ENCODE data around the gene RPP30.
A peak's percentile ranks its signal among the peaks of the same experiment; 100 is the strongest.
"Not testable (repeated sequence)": the region's sequence is repeated elsewhere in the genome, so short reads cannot be mapped to it uniquely, and the experiment has no call there.

The RPP30 gene

GRCh38 chr10:90871279-90871765 is 452 bp upstream of the RPP30 start:
- DNase-seq (ENCODE audit: low read depth in 2 of 2, low spot score in 1 of 2), result no peak

DNA sequence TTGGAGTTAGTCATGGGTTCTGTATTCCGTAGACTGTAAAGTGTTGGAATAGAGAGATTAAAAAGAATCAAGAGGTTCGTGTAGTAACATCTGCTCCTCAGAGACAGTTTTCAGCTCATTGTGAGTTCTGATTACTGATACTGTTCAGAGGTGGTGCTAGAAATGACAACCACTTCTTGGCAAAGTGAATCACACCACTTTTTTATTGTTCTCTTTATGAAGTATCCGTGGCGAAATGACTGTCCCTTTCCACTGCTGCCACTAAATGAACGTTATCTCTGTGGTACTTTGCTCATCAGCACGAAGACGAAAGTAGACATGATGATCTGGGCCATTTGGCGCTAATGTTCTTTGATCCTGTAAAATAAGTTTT is 860 bp downstream of the RPP30 start:
- DNase-seq (ENCODE audit: low read depth in 2 of 2, low spot score in 1 of 2), result no peak

DNA sequence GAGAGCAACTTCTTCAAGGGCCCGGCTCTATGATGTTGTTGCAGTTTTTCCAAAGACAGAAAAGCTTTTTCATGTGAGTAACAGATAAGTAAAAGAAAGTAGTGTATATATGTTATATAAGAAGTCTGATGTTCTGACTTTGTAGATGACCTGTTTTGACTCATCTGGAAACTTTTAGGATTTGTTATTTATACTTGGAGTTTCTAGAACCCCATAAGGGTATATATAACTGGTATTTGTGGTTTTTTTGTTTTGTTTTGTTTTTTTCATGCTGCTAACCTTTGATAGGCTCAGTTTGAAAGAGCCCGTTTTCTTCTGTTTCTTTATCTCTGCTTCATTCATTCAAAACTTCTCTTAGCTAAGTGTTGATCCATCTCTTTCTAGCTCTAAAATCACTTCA is 7.3 kb downstream of the RPP30 start:
- no peak for DNase-seq (ENCODE audit: low read depth in 2 of 2, low spot score in 1 of 2)

- not testable (repeated sequence) for DNase-seq (ENCODE audit: low read depth in 2 of 2, low spot score in 1 of 2)
These were observed 8.4 kb downstream of the RPP30 start for GRCh38 chr10:90880059-90880719.

GRCh38 chr10:90884431-90884830 is 12.7 kb downstream of the RPP30 start:
- DNase-seq (ENCODE audit: low read depth in 2 of 2, low spot score in 1 of 2), result no peak

- DNase-seq (ENCODE audit: low read depth in 2 of 2, low spot score in 1 of 2), result no peak
These were observed 13.4 kb downstream of the RPP30 start for GRCh38 chr10:90885176-90885575.

DNA sequence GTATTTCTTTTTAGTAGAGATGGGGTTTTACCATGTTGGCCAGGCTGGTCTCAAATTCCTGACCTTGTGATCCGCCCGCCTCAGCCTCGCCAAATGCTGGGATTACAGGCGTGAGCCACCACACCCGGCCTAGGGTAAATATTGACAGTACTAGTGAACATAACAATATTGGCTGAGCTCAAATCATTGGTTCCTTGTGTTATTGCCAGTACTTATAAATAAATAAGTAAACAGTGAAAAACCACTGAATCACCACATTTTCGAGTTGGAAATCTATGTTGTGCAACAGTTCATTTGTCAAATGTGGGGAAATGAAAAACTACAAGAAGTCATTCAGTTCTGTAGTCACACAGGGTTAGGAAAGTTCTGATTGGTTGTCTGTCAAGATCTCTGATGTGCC is 15.8 kb downstream of the RPP30 start:
- no peak for DNase-seq (ENCODE audit: low read depth in 2 of 2, low spot score in 1 of 2)

- DNase-seq (ENCODE audit: low read depth in 2 of 2, low spot score in 1 of 2), result no peak
These were observed 16.6 kb downstream of the RPP30 start for GRCh38 chr10:90888387-90888786.

DNA sequence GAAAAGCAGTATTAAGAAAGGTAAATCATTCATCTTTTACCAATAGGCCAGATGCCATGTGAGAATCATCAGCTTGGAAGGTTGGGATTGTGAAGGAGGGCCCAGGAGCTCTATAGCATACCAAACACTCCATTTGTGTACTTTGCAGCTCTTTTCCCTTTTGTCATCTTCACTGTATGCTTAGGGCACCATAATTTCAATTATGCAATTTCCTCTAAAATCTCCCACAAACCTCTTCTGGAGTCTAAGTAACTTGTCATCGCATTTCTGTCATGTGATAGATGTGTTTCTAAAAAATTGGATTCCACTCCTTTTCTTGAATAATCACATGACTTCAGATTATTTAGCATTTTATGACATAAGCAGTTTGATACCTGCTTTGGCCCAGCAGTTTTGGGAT is 17.9 kb downstream of the RPP30 start:
- DNase-seq (ENCODE audit: low read depth in 2 of 2, low spot score in 1 of 2), result no peak

DNA sequence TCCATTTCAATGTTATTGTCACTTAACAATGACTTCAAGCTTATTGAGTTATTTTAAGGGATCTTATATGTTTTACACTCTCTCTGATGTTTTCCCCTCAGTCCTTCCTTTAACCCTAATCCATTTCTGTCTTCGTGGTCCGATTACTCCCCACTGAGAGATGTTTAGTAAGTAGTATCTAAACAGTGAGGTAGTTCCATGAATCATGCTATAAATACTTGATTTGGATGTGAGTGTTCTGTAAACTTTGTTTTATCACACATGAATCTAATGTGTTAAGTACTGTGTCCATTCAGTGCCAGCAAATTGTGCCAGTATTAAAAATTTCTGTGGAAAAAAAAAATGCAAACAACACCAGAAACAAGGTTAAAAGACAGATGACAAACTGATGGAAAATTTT is 18.6 kb downstream of the RPP30 start:
- DNase-seq (ENCODE audit: low read depth in 2 of 2, low spot score in 1 of 2), result no peak

DNA sequence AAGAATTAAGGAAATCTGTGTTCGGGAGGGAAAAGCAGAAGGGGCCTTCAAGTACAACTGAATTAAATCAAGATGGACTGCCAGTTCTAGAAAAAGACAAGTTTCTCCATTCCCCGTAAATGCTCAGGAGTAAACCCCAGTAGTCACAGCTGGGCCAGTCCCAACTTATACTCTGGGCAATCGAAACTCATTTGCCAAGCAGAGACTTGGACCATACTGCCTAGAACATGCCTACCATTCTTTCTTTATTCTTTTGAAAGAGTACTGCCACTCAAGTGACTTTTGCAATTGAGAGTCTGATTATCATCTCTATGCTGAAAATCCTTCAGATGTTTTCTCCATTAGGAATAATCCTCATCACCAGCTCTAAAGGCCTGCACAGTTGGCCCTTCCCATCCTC is 21.4 kb downstream of the RPP30 start:
- DNase-seq (ENCODE audit: low read depth in 2 of 2, low spot score in 1 of 2), result no peak

- not testable (repeated sequence) for DNase-seq (ENCODE audit: low read depth in 2 of 2, low spot score in 1 of 2)
These were observed 25.1 kb downstream of the RPP30 start for GRCh38 chr10:90896916-90897315.

GRCh38 chr10:90905925-90906324 is 34.2 kb downstream of the RPP30 start:
- no peak for DNase-seq (ENCODE audit: low read depth in 2 of 2, low spot score in 1 of 2)

DNA sequence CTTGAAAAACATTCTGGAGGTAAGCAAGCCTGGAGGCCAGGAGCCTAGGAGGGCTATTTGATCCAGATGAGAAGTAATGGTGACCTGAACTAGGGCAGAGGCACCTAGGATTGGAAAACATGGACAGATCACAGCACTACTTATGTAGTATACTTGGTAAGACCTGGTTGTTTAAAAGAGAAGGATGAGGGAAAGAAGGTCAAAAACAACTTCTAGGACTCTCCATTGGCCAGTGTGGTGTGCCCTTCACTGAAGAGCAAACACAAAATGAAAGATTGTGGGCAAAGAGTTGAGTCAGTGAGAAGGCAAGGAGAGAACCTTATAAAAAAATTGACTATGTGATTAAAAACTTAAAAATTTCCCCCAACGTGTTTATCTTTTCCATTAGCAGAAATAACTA is 34.8 kb downstream of the RPP30 start:
- no peak for DNase-seq (ENCODE audit: low read depth in 2 of 2, low spot score in 1 of 2)

- peak in 1 of 2 donors; percentile 2 for DNase-seq (ENCODE audit: low read depth in 2 of 2, low spot score in 1 of 2)
These were observed 39.6 kb downstream of the RPP30 start for GRCh38 chr10:90911133-90912051.

- no peak for DNase-seq (ENCODE audit: low read depth in 2 of 2, low spot score in 1 of 2)
These were observed 40.4 kb downstream of the RPP30 start for GRCh38 chr10:90912174-90912573.

DNA sequence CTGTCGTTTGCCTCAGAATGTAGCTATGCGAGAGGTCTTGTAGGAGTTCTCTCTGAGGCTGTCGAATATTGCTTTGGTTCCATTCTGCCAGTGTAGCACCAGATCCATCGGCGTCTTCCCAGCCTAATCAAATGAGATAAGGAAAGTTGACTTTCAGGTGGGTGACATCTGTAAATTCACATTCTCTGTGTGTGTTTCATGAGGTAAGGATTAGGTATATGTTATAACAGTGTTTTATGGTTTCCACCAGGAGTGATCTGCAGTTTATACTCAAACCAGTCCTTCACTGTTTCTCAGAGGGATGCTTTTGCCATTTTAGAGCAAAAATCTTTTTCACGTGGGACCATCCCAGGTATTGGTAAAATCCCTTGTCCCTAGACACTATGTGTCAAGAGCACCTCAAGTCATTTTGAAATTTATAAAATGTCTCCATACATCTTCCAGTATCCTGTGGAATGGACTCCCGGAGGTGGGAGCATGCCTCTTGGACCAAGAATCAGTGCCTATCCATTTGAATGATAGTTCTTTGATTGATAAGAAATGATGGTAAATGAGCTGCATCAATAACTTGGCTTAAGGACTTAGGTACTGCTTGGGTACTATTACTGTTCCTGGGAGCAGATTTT is 41.2 kb downstream of the RPP30 start:
- no peak for DNase-seq (ENCODE audit: low read depth in 2 of 2, low spot score in 1 of 2)

- no peak for DNase-seq (ENCODE audit: low read depth in 2 of 2, low spot score in 1 of 2)
These were observed 42.1 kb downstream of the RPP30 start for GRCh38 chr10:90913774-90914420.

GRCh38 chr10:90914992-90915765 is 43.4 kb downstream of the RPP30 start:
- no peak for DNase-seq (ENCODE audit: low read depth in 2 of 2, low spot score in 1 of 2)

- DNase-seq (ENCODE audit: low read depth in 2 of 2, low spot score in 1 of 2), result no peak
These were observed 43.9 kb downstream of the RPP30 start for GRCh38 chr10:90915766-90916075.
